ENCODE measurements around the gene ALOX15B.

- no peak for TF ChIP-seq CTCF (IDR thresholded peaks at IDR 0.05; ENCODE audit: insufficient read depth, low read length)
- no peak for TF ChIP-seq REST (IDR thresholded peaks at IDR 0.05; ENCODE audit: insufficient replicate concordance, low read depth)
- TF ChIP-seq POLR2AphosphoS5 (IDR thresholded peaks at IDR 0.05; ENCODE audit: low read depth) = no peak
Observed at GRCh38 chr17:8076502-8077266, 37.8 kb downstream of the ALOX15B start.
